ENCODE results near the gene INPP5A.

- TF ChIP-seq ZKSCAN1 (IDR thresholded peaks at IDR 0.05; ENCODE audit: low read length) (no peak), POLR2AphosphoS5 (IDR thresholded peaks at IDR 0.05; ENCODE audit: low read depth, low read length) (no peak), CENPT (CRISPR knock-in tag; IDR thresholded peaks at IDR 0.05; ENCODE audit: low read depth) (no peak), CHD4 (IDR thresholded peaks at IDR 0.05; ENCODE audit: borderline replicate concordance, low read length) (no peak), ZNF446 (CRISPR knock-in tag; IDR thresholded peaks at IDR 0.05) (no peak), CTCF (CRISPR knock-in tag; IDR thresholded peaks at IDR 0.05) (no peak), MTA3 (CRISPR knock-in tag; IDR thresholded peaks at IDR 0.05) (no peak), SMAD1 (CRISPR knock-in tag; IDR thresholded peaks at IDR 0.05; ENCODE audit: borderline replicate concordance, low read depth) (no peak), FOXA1 (IDR thresholded peaks at IDR 0.05) (no peak), FOXA1 (CRISPR knock-in tag; IDR thresholded peaks at IDR 0.05) (no peak), THRA (CRISPR knock-in tag; IDR thresholded peaks at IDR 0.05; ENCODE audit: borderline replicate concordance) (no peak), SIN3B (IDR thresholded peaks at IDR 0.05; ENCODE audit: low read length) (no peak), RNF2 (conservative IDR thresholded peaks at IDR 0.05; ENCODE audit: low read depth) (no peak), SRY (CRISPR knock-in tag; IDR thresholded peaks at IDR 0.05) (no peak), JUND (CRISPR knock-in tag; IDR thresholded peaks at IDR 0.05) (no peak)
Measured at GRCh38 chr10:132659206-132660091, 121.9 kb downstream of the INPP5A start.

All from HepG2 (cell line).